ENCODE results near the gene MXI1. TPM values are rescaled to one million over a fixed set of nuclear protein-coding genes. Genes with fewer than 3 reads are reported as not detected.

MXI1 gene
- total RNA-seq, 1 donor from 2014 or later: 14.7 TPM

GRCh38 chr10:110221044-110221720 is 13.8 kb downstream of the MXI1 start:
- Mint-ChIP-seq H3K4me3 (peak overlapping the region; percentile 65), H3K27ac (no peak overlapping the region), H3K9me3 (no peaks in the 10 kb centered on the region), H3K4me1 (ENCODE audit: low read depth) (peaks cover 72% of the 10 kb centered on the region), H3K36me3 (ENCODE audit: low read depth) (peaks cover 13% of the 10 kb centered on the region), H3K27me3 (ENCODE audit: insufficient read depth) (no peaks in the 10 kb centered on the region)
- DNase-seq (ENCODE audit: low spot score): no peak
- intact Hi-C loops (cut with micrococcal nuclease): loop anchor here (5.0 to 10.0 kb wide), 2 partner anchors 191 to 644 kb away; no protein-coding TSS in a partner anchor

- Mint-ChIP-seq H3K9me3 (no peaks in the 10 kb centered on the region), H3K36me3 (ENCODE audit: low read depth) (peaks cover 13% of the 10 kb centered on the region), H3K27ac (peak overlapping the region; percentile 56), H3K4me1 (ENCODE audit: low read depth) (peaks cover 69% of the 10 kb centered on the region), H3K27me3 (ENCODE audit: insufficient read depth) (no peaks in the 10 kb centered on the region), H3K4me3 (peak overlapping the region; percentile 65)
- DNase-seq (ENCODE audit: low spot score): peak; percentile 78
- intact Hi-C loops (cut with micrococcal nuclease): loop anchor here (1.0 to 10.0 kb wide), 3 partner anchors 10 to 643 kb away; no protein-coding TSS in a partner anchor
These were observed 14.4 kb downstream of the MXI1 start for GRCh38 chr10:110221721-110222261.

GRCh38 chr10:110222641-110223297 is 15.4 kb downstream of the MXI1 start:
- DNase-seq (ENCODE audit: low spot score): no peak
- Mint-ChIP-seq H3K27ac (peak overlapping the region; percentile 70), H3K4me1 (ENCODE audit: low read depth) (peaks cover 64% of the 10 kb centered on the region), H3K4me3 (peak overlapping the region; percentile 65), H3K9me3 (no peaks in the 10 kb centered on the region), H3K36me3 (ENCODE audit: low read depth) (peaks cover 8% of the 10 kb centered on the region), H3K27me3 (ENCODE audit: insufficient read depth) (no peaks in the 10 kb centered on the region)
- intact Hi-C loops (cut with micrococcal nuclease): loop anchor here (1.0 to 10.0 kb wide), 3 partner anchors 11 to 642 kb away; no protein-coding TSS in a partner anchor

- Mint-ChIP-seq H3K9me3 (no peaks in the 10 kb centered on the region), H3K36me3 (ENCODE audit: low read depth) (peaks cover 12% of the 10 kb centered on the region), H3K27ac (no peak overlapping the region), H3K4me3 (peak overlapping the region; percentile 9), H3K4me1 (ENCODE audit: low read depth) (peaks cover 68% of the 10 kb centered on the region), H3K27me3 (ENCODE audit: insufficient read depth) (peaks cover under 1% of the 10 kb centered on the region)
- no peak for DNase-seq (ENCODE audit: low spot score)
- intact Hi-C loops (cut with micrococcal nuclease): loop anchor here (5.0 to 10.0 kb wide), 2 partner anchors 189 to 641 kb away; no protein-coding TSS in a partner anchor
These were observed 16.0 kb downstream of the MXI1 start for GRCh38 chr10:110223298-110223925.

GRCh38 chr10:110224992-110225391 is 17.6 kb downstream of the MXI1 start:
- Mint-ChIP-seq H3K9me3 (no peaks in the 10 kb centered on the region), H3K27me3 (ENCODE audit: insufficient read depth) (peaks cover 4% of the 10 kb centered on the region), H3K36me3 (ENCODE audit: low read depth) (peaks cover 13% of the 10 kb centered on the region), H3K27ac (peak overlapping the region; percentile 89), H3K4me3 (peak overlapping the region; percentile 85), H3K4me1 (ENCODE audit: low read depth) (peaks cover 57% of the 10 kb centered on the region)
- no peak for DNase-seq (ENCODE audit: low spot score)
- intact Hi-C loops (cut with micrococcal nuclease): loop anchor here (1.0 to 10.0 kb wide), 7 partner anchors 24 to 640 kb away; partner anchors contain the start of gene XPNPEP1

- Mint-ChIP-seq H3K4me3 (peak overlapping the region; percentile 85), H3K36me3 (ENCODE audit: low read depth) (peaks cover 15% of the 10 kb centered on the region), H3K27ac (peak overlapping the region; percentile 89), H3K9me3 (no peaks in the 10 kb centered on the region), H3K27me3 (ENCODE audit: insufficient read depth) (peaks cover 4% of the 10 kb centered on the region), H3K4me1 (ENCODE audit: low read depth) (peaks cover 53% of the 10 kb centered on the region)
- intact Hi-C loops (cut with micrococcal nuclease): loop anchor here (1.0 to 10.0 kb wide), 6 partner anchors 24 to 639 kb away; partner anchors contain the start of gene XPNPEP1
- no peak for DNase-seq (ENCODE audit: low spot score)
These were observed 18.0 kb downstream of the MXI1 start for GRCh38 chr10:110225441-110225755.

- Mint-ChIP-seq H3K27ac (peak overlapping the region; percentile 97), H3K27me3 (ENCODE audit: insufficient read depth) (peaks cover 4% of the 10 kb centered on the region), H3K4me1 (ENCODE audit: low read depth) (peaks cover 47% of the 10 kb centered on the region), H3K4me3 (peak overlapping the region; percentile 92), H3K9me3 (no peaks in the 10 kb centered on the region), H3K36me3 (ENCODE audit: low read depth) (peaks cover 15% of the 10 kb centered on the region)
- peak; percentile 84 for DNase-seq (ENCODE audit: low spot score)
- intact Hi-C loops (cut with micrococcal nuclease): loop anchor here (1.0 to 10.0 kb wide), 13 partner anchors 15 to 693 kb away; partner anchors contain the start of genes BBIP1, DUSP5, SHOC2 and SMC3
These were observed 18.5 kb downstream of the MXI1 start for GRCh38 chr10:110225756-110226542.

GRCh38 chr10:110226543-110226925 is 19.1 kb downstream of the MXI1 start:
- intact Hi-C loops (cut with micrococcal nuclease): loop anchor here (1.0 to 10.0 kb wide), 11 partner anchors 15 to 693 kb away; partner anchors contain the start of genes BBIP1, DUSP5, SHOC2 and SMC3
- H3K4me1 Mint-ChIP-seq (ENCODE audit: low read depth): peaks cover 41% of the 10 kb centered on the region

GRCh38 chr10:110226926-110227641 is 19.7 kb downstream of the MXI1 start:
- intact Hi-C loops (cut with micrococcal nuclease): loop anchor here (1.0 to 10.0 kb wide), 12 partner anchors 16 to 692 kb away; partner anchors contain the start of genes BBIP1, DUSP5, SHOC2 and SMC3
- Mint-ChIP-seq H3K9me3 (no peaks in the 10 kb centered on the region), H3K36me3 (ENCODE audit: low read depth) (peaks cover 17% of the 10 kb centered on the region), H3K27me3 (ENCODE audit: insufficient read depth) (peaks cover 4% of the 10 kb centered on the region), H3K4me1 (ENCODE audit: low read depth) (peaks cover 36% of the 10 kb centered on the region), H3K27ac (peak overlapping the region; percentile 97), H3K4me3 (peak overlapping the region; percentile 92)
- peak; percentile 52 for DNase-seq (ENCODE audit: low spot score)

More at GRCh38 chr10:110226543-110226925, 19.1 kb downstream of the MXI1 start:
- DNase-seq (ENCODE audit: low spot score): peak; percentile 76
- peaks cover 4% of the 10 kb centered on the region for H3K27me3 Mint-ChIP-seq (ENCODE audit: insufficient read depth)
- peak overlapping the region; percentile 97 for H3K27ac Mint-ChIP-seq
- H3K36me3 Mint-ChIP-seq (ENCODE audit: low read depth): peaks cover 15% of the 10 kb centered on the region
- H3K9me3 Mint-ChIP-seq: no peaks in the 10 kb centered on the region
- peak overlapping the region; percentile 92 for H3K4me3 Mint-ChIP-seq

- Mint-ChIP-seq H3K4me1 (ENCODE audit: low read depth) (peaks cover 26% of the 10 kb centered on the region), H3K4me3 (peak overlapping the region; percentile 92)
- DNase-seq (ENCODE audit: low spot score): no peak
These were observed 20.7 kb downstream of the MXI1 start for GRCh38 chr10:110228066-110228465.

GRCh38 chr10:110229155-110229554 is 21.8 kb downstream of the MXI1 start:
- peaks cover 25% of the 10 kb centered on the region for H3K4me1 Mint-ChIP-seq (ENCODE audit: low read depth)
- no peaks in the 10 kb centered on the region for H3K9me3 Mint-ChIP-seq
- no peak overlapping the region for H3K27ac Mint-ChIP-seq
- DNase-seq (ENCODE audit: low spot score): no peak
- intact Hi-C loops (cut with micrococcal nuclease): loop anchor here (1.0 to 10.0 kb wide), 5 partner anchors 12 to 636 kb away; no protein-coding TSS in a partner anchor
- H3K4me3 Mint-ChIP-seq: no peak overlapping the region
- peaks cover 10% of the 10 kb centered on the region for H3K27me3 Mint-ChIP-seq (ENCODE audit: insufficient read depth)
- peaks cover 21% of the 10 kb centered on the region for H3K36me3 Mint-ChIP-seq (ENCODE audit: low read depth)

More at GRCh38 chr10:110228066-110228465, 20.7 kb downstream of the MXI1 start:
- peaks cover 7% of the 10 kb centered on the region for H3K27me3 Mint-ChIP-seq (ENCODE audit: insufficient read depth)
- H3K27ac Mint-ChIP-seq: no peak overlapping the region
- H3K36me3 Mint-ChIP-seq (ENCODE audit: low read depth): peaks cover 21% of the 10 kb centered on the region
- H3K9me3 Mint-ChIP-seq: no peaks in the 10 kb centered on the region
- intact Hi-C loops (cut with micrococcal nuclease): loop anchor here (5.0 to 10.0 kb wide), 4 partner anchors 151 to 637 kb away; no protein-coding TSS in a partner anchor

Measured in activated T-helper 1 cell treated with anti-CD3 and anti-CD28 coated beads, Interleukin-12 subunit alpha, Interleukin-12 subunit beta, Interleukin-2, Interleukin-4 antibody, amounts not matched to agents 30 ng/mL and 10 ng/mL and 1 ng/mL, durations not matched to agents 14 hours and 24 hours and 36 hours (primary cell).